ENCODE data around the gene PRPF4.

Gene PRPF4

DNA sequence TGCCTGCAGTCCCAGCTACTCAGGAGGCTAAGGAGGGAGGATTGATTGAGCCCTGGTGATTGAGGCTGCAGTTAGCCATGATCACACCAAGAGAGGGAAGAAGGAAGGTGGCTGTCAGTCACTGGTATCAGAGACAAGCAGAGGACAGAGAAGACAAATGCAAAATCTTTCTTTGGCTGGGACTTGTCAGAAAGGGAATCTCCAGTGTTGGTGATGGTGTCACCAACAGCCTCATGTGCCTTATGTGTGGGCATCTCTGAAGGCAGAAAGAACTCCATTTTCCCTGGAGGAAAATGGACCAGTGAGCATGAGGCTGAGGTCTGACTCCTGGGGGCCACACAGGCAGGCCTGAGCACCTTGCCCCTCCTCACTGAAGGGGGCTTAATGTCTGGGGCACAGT lies 39.8 kb downstream of the PRPF4 start:
- TF ChIP-seq, protein P1, sequence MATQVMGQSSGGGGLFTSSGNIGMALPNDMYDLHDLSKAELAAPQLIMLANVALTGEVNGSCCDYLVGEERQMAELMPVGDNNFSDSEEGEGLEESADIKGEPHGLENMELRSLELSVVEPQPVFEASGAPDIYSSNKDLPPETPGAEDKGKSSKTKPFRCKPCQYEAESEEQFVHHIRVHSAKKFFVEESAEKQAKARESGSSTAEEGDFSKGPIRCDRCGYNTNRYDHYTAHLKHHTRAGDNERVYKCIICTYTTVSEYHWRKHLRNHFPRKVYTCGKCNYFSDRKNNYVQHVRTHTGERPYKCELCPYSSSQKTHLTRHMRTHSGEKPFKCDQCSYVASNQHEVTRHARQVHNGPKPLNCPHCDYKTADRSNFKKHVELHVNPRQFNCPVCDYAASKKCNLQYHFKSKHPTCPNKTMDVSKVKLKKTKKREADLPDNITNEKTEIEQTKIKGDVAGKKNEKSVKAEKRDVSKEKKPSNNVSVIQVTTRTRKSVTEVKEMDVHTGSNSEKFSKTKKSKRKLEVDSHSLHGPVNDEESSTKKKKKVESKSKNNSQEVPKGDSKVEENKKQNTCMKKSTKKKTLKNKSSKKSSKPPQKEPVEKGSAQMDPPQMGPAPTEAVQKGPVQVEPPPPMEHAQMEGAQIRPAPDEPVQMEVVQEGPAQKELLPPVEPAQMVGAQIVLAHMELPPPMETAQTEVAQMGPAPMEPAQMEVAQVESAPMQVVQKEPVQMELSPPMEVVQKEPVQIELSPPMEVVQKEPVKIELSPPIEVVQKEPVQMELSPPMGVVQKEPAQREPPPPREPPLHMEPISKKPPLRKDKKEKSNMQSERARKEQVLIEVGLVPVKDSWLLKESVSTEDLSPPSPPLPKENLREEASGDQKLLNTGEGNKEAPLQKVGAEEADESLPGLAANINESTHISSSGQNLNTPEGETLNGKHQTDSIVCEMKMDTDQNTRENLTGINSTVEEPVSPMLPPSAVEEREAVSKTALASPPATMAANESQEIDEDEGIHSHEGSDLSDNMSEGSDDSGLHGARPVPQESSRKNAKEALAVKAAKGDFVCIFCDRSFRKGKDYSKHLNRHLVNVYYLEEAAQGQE (IDR thresholded peaks at IDR 0.05; ENCODE audit: insufficient replicate concordance, low read depth): no peak
- TF ChIP-seq, protein P2, sequence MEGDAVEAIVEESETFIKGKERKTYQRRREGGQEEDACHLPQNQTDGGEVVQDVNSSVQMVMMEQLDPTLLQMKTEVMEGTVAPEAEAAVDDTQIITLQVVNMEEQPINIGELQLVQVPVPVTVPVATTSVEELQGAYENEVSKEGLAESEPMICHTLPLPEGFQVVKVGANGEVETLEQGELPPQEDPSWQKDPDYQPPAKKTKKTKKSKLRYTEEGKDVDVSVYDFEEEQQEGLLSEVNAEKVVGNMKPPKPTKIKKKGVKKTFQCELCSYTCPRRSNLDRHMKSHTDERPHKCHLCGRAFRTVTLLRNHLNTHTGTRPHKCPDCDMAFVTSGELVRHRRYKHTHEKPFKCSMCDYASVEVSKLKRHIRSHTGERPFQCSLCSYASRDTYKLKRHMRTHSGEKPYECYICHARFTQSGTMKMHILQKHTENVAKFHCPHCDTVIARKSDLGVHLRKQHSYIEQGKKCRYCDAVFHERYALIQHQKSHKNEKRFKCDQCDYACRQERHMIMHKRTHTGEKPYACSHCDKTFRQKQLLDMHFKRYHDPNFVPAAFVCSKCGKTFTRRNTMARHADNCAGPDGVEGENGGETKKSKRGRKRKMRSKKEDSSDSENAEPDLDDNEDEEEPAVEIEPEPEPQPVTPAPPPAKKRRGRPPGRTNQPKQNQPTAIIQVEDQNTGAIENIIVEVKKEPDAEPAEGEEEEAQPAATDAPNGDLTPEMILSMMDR (IDR thresholded peaks at IDR 0.05; ENCODE audit: insufficient read depth, low read length): no peak
- TF ChIP-seq SPI1 (IDR thresholded peaks at IDR 0.05; ENCODE audit: borderline replicate concordance, low read depth) (no peak), GABPA (IDR thresholded peaks at IDR 0.05; ENCODE audit: low read depth) (no peak), POLR2AphosphoS5 (IDR thresholded peaks at IDR 0.05; ENCODE audit: low read depth) (no peak)
- no peak for DNase-seq (ENCODE audit: low read depth in 1 of 2, low spot score in 1 of 2)
- H3K27ac ChIP-seq (replicated peaks): no peak overlapping the region
- no peaks in the 10 kb centered on the region for H3K27me3 ChIP-seq (ENCODE audit: insufficient read depth, poor library complexity, severe bottlenecking)
- no peak overlapping the region for H3K4me3 ChIP-seq (replicated peaks; ENCODE audit: insufficient read depth, low read length)

DNA sequence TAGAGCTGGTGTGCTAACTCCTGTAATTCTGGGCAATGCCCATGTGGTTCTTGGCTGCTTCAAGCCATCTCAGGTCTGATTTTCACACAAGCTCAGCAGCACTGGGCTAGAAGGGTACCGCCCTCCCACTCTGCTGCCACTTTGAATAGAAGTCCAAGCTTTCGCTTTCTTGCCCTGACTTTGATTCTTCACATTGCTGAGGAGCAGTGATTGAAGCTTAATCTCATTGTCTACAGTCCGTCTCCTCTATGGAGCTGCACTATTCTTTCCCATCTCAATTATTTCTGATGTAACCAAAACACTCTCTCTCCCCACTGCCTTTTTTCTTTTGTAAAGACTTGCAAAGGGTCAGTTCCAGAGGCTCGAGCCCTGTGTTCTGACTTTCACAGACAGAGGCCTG lies 40.6 kb downstream of the PRPF4 start:
- Histone ChIP-seq H3K4me3 (replicated peaks; ENCODE audit: insufficient read depth, low read length) (no peak overlapping the region), H3K27me3 (ENCODE audit: insufficient read depth, poor library complexity, severe bottlenecking) (no peaks in the 10 kb centered on the region), H3K27ac (replicated peaks) (no peak overlapping the region)
- TF ChIP-seq SPI1 (IDR thresholded peaks at IDR 0.05; ENCODE audit: borderline replicate concordance, low read depth): no peak
- TF ChIP-seq, protein P1 (IDR thresholded peaks at IDR 0.05; ENCODE audit: insufficient replicate concordance, low read depth): no peak
- no peak for TF ChIP-seq GABPA (IDR thresholded peaks at IDR 0.05; ENCODE audit: low read depth)
- TF ChIP-seq, protein P2 (IDR thresholded peaks at IDR 0.05; ENCODE audit: insufficient read depth, low read length): no peak
- TF ChIP-seq POLR2AphosphoS5 (IDR thresholded peaks at IDR 0.05; ENCODE audit: low read depth): no peak
- DNase-seq (ENCODE audit: low read depth in 1 of 2, low spot score in 1 of 2): no peak

DNA sequence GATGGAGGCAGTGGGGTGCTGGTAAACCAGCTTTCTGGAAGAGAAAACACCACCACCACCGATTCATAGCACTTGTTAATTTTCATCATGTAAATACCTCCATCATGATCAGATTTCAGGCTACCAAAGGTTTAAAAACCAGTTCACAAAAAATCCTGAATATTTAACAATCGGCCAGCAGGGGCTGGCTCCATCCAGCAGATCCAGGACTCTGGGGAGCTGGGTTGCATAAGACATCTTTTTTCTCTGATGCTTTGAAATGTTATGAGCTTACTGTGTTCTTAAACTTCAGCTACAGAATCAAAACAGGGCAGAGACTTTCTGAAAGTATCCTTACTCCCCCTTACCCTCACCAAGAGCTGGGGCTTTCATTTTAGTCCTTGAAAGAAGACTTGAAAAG lies 42.3 kb downstream of the PRPF4 start:
- TF ChIP-seq, protein P1 (IDR thresholded peaks at IDR 0.05; ENCODE audit: insufficient replicate concordance, low read depth): no peak
- TF ChIP-seq, protein P2 (IDR thresholded peaks at IDR 0.05; ENCODE audit: insufficient read depth, low read length): no peak
- no peak for TF ChIP-seq GABPA (IDR thresholded peaks at IDR 0.05; ENCODE audit: low read depth)

More for the DNA sequence above, 42.3 kb downstream of the PRPF4 start:
- Histone ChIP-seq H3K27me3 (ENCODE audit: insufficient read depth, poor library complexity, severe bottlenecking) (no peaks in the 10 kb centered on the region), H3K27ac (replicated peaks) (no peak overlapping the region), H3K4me3 (replicated peaks; ENCODE audit: insufficient read depth, low read length) (no peak overlapping the region)
- DNase-seq (ENCODE audit: low read depth in 1 of 2, low spot score in 1 of 2): no peak

Data from HL-60 (cell line).